GM21515 (cell line): ENCODE measurements around the gene SASH1.

Source experiments
- ATAC-seq: cut with Tn5 transposase; IDR thresholded peaks from one replicate; pipeline ENCODE4 v1.9.1; 2021; ENCODE audit not compliant: unreplicated experiment

Gene SASH1

DNA sequence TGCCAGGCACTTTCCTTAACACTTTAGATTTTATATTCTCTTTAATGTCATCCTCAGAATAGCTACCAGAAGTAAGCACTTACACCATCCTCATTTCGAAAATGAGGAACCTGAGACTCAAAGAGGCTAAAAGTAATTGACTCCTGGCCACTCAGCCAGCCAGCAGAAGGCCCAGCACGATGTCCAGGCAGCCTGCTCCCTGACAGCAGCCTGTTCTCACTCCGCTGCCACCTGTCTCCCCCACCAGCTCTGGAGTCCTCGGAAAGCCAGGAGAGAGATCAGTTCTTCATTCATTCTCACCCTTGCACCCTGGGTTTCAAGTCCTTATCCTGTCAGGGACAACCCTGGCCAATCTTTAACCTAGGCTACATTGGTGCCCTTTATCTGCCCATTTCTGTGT lies 174.0 kb downstream of the SASH1 start:
- ATAC-seq, result no peak

DNA sequence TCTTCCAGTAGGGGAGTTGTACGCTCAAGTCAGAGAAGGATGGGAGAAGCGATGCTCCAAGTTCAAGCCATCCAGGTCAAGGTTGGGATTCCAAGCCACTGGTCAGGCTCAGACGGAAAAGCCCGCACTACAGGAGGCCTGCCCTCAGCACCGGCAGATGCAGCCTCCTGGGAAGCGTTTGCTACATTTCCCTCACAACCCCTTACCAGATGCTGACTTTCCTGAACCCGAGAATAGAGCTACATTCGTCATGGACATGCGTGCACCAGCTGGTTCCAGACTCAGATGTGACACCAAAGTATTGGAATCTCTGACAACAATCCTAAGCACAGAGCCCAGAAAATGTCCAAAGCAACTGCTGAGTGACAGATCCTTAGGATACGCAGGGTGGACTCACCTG lies 174.8 kb downstream of the SASH1 start:
- ATAC-seq, result no peak

DNA sequence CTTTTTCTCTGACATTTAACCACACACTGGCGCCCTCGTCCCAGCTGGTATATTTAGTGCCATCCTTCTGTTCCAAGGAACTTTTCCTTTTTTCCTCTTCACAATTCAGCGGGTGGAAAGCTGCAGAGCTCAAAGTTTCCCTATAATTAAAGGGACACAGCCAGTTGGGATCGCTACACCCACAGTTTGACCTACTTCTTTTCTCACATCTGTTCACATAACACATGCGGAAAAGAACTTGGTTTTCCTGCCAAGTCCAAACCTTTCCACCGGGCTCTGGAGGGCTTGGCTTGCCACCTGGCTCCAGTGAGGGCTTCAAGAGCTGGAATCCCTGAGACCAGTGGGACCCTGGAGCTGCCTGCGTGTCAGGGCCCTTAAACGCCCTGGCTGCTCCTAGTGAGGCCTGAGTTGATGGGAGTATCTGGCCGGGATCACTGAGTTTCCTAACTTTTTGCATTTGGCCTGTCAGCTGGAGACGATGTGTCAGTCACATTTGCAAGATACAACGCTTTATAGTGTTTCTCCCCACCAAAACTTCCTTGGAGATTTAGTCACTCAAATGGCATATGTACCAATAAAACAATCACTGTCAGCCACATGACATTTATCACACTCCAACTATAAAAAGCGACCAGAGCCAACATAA lies 176.0 kb downstream of the SASH1 start:
- no peak for ATAC-seq

DNA sequence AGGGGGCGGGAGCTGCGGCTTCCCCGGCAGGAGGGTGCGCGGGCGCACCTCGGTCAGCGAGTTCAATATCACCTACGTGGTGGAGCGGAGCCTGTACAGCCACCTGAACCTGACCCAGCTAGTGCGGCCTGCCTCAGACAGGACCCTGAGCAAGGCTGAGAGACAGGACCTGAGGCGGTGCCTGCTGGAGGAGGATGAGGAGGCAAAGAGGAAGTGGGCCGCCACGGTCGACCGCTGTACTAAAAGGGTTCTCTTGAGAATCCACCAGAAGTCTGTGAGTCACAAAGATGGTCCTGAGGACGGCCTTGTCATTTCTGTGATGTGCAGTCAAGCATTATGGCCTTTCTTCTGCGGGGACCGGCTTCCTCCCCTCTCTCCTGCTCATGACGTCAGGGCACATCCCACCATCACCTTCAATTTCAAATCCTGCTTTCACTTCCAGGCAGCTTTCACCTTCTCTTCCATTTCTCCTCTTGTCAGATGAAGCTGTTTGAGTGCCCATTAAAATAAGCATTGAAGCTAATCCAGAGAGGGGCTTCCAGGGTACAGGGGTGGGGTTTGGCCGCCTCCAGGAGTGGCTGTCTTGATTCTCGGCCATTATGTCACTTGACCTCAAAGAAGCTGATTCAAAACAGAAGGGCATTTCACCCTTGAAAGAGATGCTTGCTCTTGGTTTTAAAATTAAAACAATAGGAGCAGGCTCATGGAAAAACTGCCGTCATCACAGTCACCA lies 177.6 kb downstream of the SASH1 start:
- peak; percentile 94 for ATAC-seq

DNA sequence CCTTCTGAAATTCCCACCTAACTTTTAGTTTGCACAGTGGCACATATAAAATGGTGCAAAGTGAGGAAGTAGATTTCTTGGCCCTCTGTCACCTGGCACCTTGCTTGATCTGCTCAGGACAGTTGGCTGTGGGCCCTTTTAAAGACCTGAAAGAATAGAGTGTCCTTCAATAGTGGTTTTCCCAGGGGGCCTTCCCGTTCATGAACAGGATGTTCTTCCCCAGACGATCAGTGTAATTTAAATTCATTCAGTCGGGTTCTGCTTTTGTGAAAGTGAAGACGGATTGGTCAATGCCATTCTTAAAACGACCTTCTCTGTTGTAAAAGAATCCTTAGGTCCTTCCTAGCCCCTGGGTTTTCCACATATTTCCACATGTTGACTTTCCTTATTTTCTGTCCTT lies 178.5 kb downstream of the SASH1 start:
- ATAC-seq, result no peak

DNA sequence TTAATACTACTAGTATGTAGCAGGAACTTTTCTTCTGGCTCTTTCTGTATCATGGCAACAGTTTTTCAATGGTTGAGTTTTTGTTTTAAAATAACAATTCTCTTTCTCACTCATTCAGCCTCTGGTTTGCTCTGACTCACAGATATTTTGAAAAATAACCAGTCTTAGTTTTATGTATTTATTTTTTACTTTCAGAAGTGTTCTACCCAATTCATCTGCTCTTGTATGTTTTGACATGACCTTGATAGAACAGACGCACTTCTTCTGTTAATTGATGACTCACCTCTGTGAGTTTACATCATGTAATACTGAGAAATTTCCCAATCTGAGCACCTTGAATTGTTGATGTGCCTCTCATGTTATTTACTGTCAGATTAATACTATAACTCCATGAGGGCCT lies 178.9 kb downstream of the SASH1 start:
- no peak for ATAC-seq

DNA sequence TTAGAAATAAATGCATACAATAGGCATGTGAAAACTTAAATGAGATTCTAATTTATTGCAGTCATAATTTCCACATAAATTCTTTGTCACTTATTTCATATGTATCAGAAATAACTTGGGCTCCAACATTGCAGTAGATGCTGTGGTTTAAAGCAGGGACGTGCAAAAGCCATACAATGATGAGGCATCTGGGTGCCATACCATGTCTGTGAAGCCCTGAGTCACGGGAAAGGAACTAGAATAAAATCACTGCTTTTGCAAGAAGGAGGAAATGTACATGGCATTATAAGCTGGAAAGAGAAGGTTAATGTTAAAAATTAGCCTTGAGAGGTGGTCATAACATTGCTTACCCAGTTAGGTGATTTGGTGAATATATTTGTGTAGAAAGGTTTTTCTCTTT lies 180.4 kb downstream of the SASH1 start:
- no peak for ATAC-seq

DNA sequence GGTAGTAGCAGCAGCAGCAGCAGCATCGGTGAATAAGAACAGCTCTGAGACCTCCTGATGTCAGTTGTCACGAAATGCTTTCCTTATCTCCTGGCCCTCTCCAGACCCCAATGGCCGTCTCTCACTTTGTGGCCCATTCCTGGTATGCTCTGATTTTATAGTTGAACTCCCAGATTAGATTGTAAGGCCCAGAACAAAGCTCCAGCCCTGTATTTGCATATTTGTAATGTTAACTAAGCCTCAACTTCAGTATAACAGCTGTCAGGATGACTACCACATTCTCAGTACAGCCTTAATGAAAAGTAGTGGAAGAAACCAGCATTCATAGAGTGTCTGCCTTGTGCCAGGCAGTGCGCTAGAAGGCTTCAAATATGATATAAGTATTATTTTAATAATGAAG lies 180.9 kb downstream of the SASH1 start:
- no peak for ATAC-seq

DNA sequence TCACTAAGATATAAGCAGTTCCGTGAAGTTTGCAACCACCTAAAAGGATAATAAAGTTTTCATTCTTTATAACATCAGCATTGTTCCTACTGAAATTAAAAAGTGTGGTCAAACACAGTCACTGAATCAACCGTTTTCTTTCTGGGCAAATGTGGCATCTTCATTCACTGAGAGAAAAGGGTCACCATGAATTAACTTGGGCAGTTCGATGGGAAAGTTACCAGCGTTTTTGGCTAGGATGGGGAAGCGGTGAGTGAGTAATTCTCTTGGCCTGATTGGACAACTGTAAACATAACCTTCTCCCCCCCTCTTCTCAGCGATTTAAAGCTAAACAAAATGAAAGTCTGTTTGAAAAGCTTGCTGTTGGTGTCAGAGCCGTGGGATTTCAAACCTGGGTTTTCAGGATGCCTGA lies 181.8 kb downstream of the SASH1 start:
- no peak for ATAC-seq

DNA sequence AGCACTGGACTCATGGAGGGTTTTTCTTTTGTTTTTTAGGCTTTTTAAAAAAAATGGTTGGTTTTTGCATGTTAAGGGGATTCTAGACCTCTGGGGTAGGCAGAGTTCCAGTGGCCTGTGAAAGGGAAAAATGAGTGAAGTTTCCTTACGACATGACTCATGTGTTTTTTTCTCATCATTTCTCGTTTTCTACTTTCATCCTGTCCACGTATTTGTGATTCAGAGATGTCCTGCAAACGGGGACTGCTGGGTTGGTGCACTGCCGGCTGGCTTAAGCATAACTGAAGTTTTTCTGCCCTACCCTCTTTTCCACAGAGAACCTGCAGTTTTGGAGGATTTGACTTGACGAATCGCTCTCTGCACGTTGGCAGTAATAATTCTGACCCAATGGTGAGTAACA lies 182.3 kb downstream of the SASH1 start:
- no peak for ATAC-seq

DNA sequence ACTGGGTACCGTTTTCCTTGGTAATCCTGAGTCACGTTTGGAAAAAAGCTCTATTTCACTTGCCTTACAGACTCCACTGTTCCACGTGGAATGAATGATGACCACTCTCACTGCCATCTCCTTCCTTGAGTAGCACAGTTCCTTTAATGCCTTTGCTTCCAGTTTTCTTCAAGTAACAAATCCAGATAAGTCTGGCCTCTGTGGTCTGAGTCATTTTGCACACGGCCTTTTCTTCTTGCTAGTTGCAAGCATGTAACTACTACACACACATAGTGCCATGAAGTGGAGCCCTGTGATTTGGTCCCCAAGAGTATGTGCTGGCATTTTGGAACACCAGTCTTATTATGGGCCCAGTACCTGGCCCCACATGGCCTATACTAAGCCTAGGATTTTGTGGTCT lies 182.8 kb downstream of the SASH1 start:
- no peak for ATAC-seq

DNA sequence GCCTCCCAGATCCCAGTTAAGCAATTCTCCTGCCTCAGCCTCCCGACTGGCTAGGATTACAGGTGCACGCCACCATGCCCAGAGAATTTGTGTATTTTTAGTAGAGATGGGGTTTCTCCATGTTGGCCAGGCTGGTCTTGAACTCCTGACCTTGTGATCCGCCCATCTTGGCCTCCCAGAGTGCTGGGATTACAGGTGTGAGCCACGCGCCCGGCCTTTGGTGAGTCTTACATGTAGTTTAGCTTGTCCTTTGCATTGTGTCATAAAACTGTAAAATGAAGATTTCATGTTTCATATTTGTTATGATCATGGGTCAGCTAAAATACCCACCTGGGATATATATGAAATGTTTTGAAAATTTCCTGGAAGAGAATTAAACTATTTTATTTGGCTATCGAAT lies 183.5 kb downstream of the SASH1 start:
- ATAC-seq, result no peak

DNA sequence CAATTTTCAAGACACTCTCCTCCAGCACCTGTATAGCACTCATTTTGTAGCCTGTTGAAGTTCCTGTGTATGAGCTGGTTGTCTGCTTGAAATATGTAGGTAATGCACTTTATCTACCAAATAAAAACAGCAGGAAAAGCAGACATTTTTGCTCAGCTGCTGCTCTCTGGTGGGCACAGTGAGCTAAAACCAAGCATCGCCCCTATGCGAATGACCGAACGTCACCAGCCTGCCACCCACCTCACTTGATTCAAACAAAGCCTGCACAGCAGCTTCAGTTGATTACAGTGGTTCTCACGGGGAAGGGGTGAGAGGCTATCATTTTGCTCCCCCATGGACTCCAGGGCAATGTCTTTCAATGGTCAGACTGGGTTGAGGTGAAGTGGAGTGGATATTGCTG lies 185.7 kb downstream of the SASH1 start:
- ATAC-seq, result no peak

DNA sequence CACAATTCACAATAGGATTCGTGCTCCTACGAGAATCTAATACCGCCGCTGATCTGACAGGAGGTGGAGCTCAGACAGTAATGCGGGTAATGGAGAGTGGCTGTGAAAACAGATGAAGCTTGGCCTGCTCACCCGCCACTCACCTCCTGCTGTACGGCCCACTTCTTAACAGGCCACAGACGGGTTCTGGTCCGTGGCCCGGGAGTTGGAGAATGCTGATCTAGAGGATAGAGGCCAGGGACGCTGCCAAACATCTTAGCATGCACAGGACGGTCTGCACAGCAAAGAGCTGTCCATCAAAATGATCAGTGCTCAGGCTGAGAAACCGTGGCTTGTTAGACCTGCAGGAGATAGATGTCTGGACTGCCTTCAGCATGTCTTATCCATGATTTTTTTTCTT lies 186.4 kb downstream of the SASH1 start:
- ATAC-seq, result no peak

DNA sequence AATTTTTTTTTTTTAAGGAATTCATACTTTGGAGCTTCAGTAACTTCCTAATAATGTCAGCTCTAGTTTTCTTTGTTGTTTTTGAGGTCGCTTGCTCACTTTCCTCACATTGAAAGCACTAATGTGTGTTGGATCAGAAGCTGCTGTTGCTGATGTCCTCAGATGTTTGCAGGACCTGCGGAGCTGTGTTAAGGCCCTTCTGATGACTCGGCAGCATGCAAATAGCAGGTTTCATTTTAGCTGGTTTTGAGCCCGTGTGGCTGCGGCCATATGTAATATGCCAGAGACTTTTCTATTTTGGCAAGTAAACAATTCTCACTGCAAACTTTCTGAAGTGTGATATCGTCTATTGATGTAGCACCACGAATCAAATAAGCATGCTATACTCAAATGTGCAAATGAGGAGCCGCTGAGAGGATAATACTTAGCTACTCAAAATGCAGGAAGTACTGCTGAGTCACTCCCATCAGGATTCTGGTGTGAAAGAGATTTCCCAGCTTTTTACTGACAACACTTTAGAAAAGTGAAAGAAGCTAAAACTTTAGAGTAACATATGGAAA lies 187.8 kb downstream of the SASH1 start:
- peak; percentile 77 for ATAC-seq

DNA sequence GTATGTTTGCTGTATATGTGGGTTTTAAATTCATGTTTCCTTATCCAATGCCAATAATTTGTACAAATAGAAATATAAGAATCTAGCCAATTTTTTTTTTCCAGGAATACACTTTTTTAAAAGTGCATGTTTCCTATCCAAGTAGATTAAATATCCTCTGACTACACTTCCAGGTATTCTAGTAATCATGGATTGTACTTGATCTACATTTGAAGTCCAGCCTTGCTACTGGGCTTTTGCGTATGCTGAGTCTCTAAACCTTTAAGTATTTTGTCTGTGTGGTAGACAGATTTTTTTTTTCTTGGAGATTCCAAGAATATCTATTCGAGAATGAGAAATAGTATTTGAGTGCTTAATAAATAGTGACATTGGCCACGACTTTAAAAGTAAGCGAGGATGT lies 188.3 kb downstream of the SASH1 start:
- ATAC-seq, result no peak

DNA sequence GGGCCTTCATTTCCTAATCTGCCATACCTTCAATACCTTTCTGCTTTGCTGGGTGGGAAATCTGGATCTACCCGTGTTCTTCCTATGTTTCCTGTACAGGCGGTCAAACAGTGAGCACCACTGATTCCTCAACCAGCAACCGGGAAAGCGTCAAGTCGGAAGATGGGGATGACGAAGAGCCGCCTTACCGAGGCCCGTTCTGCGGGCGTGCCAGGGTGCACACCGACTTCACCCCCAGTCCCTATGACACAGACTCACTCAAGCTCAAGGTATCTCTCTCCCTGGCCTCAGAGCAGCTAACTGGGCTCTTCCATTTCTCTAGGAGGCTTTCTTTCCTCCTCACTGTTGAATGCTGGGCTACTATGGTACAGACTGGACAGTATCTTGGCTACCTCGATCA lies 190.1 kb downstream of the SASH1 start:
- no peak for ATAC-seq

DNA sequence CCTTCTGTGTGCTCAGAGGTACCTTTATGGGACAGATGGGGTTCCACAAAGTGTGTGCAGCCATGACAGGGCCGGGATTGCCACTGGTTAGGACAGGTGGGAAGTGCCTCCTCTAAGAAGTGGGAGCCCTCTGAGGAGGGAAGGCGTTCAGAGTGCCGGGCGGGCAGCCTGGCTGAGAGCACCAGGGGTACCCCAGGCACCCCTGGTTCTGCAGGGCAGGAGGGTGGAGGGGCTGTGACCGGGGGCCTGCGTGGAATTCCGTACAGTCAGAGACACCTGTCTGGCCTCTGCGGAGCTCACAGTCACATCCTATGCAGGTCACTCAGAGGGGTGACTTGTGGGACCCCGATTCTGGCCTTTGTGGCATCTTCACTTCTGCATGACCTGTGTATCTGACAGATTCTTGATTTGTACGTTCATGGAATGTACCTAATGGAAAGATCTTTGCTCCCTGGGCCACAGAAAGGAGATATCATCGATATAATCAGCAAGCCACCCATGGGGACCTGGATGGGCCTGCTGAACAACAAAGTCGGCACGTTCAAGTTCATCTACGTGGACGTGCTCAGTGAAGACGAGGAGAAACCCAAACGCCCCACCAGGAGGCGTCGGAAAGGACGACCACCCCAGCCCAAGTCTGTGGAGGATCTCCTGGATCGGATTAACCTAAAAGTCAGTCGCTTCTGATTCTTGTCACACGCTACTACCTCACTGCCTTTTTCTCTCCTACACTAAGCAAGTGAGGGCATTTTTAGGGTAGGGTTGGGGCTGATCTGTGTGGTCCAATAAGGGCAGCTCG lies 190.9 kb downstream of the SASH1 start:
- no peak for ATAC-seq

DNA sequence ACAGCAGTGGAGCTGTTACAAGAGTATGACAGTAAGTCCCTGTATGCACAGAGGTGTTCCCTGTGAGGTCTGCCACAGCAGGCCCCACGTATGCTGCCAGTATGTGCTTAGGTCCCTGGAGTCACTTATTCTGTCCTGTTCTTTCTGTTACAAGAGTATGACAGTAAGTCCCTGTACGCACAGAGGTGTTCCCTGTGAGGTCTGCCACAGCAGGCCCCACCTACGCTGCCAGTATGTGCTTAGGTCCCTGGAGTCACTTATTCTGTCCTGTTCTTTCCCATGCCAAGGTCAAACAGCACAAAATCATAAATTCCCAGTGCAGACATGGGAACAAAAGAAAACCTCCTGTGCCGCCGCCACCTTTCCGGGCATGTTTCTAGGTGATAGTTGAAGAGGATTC lies 192.2 kb downstream of the SASH1 start:
- no peak for ATAC-seq

DNA sequence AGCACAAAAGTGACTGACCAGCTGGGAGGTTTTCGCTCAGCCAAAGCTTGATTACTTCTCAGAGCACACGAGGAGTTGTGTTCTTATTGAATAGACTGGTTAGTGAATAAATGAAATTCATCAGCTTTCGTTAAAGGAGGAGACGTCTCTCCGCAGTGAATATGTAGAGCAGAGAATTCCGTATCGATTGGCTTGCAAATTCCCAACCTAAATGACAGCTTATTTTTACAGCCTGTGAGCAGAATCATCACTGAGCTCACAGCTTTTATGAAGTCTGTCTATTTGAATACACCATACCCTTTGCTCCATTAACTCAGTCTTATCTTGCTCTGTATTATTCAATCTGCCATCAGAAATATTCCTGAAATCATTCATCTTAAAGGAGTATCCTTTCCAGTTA lies 192.7 kb downstream of the SASH1 start:
- no peak for ATAC-seq

DNA sequence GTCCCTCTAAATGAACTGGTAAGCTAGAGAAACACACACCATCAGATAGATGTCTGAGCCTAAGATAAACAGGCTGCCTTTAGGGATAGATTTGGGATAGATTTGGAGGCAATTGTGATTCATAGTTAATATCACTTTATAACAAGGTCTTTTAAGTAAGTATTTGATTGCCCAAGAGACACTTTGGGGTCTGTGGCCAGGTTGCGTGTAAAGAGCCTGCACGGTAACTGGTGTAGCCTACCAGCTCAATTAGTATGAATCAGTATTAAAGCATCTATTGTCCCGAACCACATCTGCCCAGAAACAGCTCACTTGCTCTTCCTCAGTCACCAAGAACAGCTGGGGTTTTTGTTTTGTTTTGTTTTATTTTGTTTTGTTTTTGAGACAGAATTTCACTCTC lies 193.3 kb downstream of the SASH1 start:
- ATAC-seq, result no peak
